Peyer's patch (tissue), 4 donors: ENCODE data around the gene CD300LG. TPM values are rescaled to one million over a fixed set of nuclear protein-coding genes. Genes with fewer than 3 reads are reported as not detected.

Source experiments
- DNase-seq, 3 donors: peaks; one replicate each; pipeline ENCODE4 v3.0.0-alpha.2; 2017 to 2019
- H3K27ac ChIP-seq, 4 donors: fragments of 200-600 bp; sonication (generic); one replicate each; pipeline ENCODE4 v1.5.1; 2016 to 2019
- H3K27me3 ChIP-seq, 2 donors: fragments of 200-600 bp; sonication (generic); one replicate each; pipeline ENCODE4 v1.5.1; 2019
- H3K36me3 ChIP-seq, 3 donors: fragments of 200-600 bp; sonication (generic); one replicate each; pipeline ENCODE4 v1.5.1; 2016 to 2019
- H3K4me1 ChIP-seq, 4 donors: fragments of 200-600 bp; sonication (generic); one replicate each; pipeline ENCODE4 v1.5.1; 2016 to 2019
- H3K4me3 ChIP-seq, 4 donors: fragments of 200-600 bp; sonication (generic); 1 replicate in 3 of 4; 2 replicates in 1 of 4; pipeline ENCODE4 v1.5.1; 2016 to 2019; ENCODE audit warnings: mild to moderate bottlenecking in 1 of 4
- H3K9me3 ChIP-seq, 4 donors: fragments of 200-600 bp; sonication (generic); one replicate each; pipeline ENCODE4 v1.5.1; 2016 to 2019; ENCODE audit warnings: mild to moderate bottlenecking in 1 of 4
- CTCF ChIP-seq, 6 experiments: fragments of 450-650 bp in 4 of 6; fragments of 200-600 bp in 2 of 6; sonication (generic) in 1 of 6; IDR thresholded peaks; one replicate each; pipeline ENCODE4 v1.5.1; 2017 to 2019; ENCODE audit warnings: antibody characterized with exemption in 6 of 6, mild to moderate bottlenecking in 3 of 6, moderate library complexity in 1 of 6
- POLR2A ChIP-seq, 2 donors: fragments of 450-650 bp; IDR thresholded peaks; one replicate each; pipeline ENCODE4 v1.5.1; 2017; ENCODE audit warnings: antibody characterized with exemption in 2 of 2, mild to moderate bottlenecking in 2 of 2, moderate library complexity in 2 of 2
- total RNA-seq, 4 donors: library from RNA; depleted of rRNA; stranded (reverse); fragments of >200 nt; gene quantifications; one replicate each; pipeline ENCODE4 v1.1.0, GENCODE V29; 2016

Gene CD300LG
- total RNA-seq, 4 donors from 2014 or later: 0.54 TPM; not detected in 3

GRCh38 chr17:43871946-43872690, 25.1 kb downstream of the CD300LG start:
- DNase-seq: peak in 1 of 3 donors; percentile 81
- no peaks in the 10 kb centered on the region for H3K9me3 ChIP-seq
- no peaks in the 10 kb centered on the region for H3K36me3 ChIP-seq
- H3K4me3 ChIP-seq: peak overlapping the region in 2 of 4 donors; percentile 36 to 37
- no peaks in the 10 kb centered on the region for H3K27me3 ChIP-seq
- H3K27ac ChIP-seq: peak overlapping the region in 3 of 4 donors; percentile 54 to 83 (median 62)
- no peak for TF ChIP-seq CTCF (IDR thresholded peaks at IDR 0.05)
- peak in 1 of 2 donors; percentile 24 for TF ChIP-seq POLR2A (IDR thresholded peaks at IDR 0.05)
- peaks cover 0 to 15% (median 3%) of the 10 kb centered on the region in 4 donors for H3K4me1 ChIP-seq

GRCh38 chr17:43873091-43873490, 26.1 kb downstream of the CD300LG start:
- H3K27ac ChIP-seq: peak overlapping the region in 3 of 4 donors; percentile 54 to 83 (median 62)
- TF ChIP-seq CTCF (IDR thresholded peaks at IDR 0.05) (peak in 2 of 6 experiments; percentile 27 to 32), POLR2A (IDR thresholded peaks at IDR 0.05) (no peak)

GRCh38 chr17:43873815-43874214, 26.8 kb downstream of the CD300LG start:
- Histone ChIP-seq H3K4me1 (peaks cover 0 to 22% (median 3%) of the 10 kb centered on the region in 4 donors), H3K4me3 (no peak overlapping the region), H3K9me3 (no peaks in the 10 kb centered on the region), H3K36me3 (no peaks in the 10 kb centered on the region), H3K27ac (peak overlapping the region in 3 of 4 donors; percentile 40 to 83 (median 78)), H3K27me3 (no peaks in the 10 kb centered on the region)
- TF ChIP-seq CTCF (IDR thresholded peaks at IDR 0.05) (no peak), POLR2A (IDR thresholded peaks at IDR 0.05) (no peak)
- DNase-seq: no peak

More at GRCh38 chr17:43873091-43873490, 26.1 kb downstream of the CD300LG start:
- Histone ChIP-seq H3K4me1 (peaks cover 0 to 15% (median 3%) of the 10 kb centered on the region in 4 donors), H3K27me3 (no peaks in the 10 kb centered on the region), H3K4me3 (peak overlapping the region in 2 of 4 donors; percentile 36 to 37), H3K9me3 (no peaks in the 10 kb centered on the region), H3K36me3 (no peaks in the 10 kb centered on the region)
- DNase-seq: no peak

- Histone ChIP-seq H3K4me1 (peaks cover 0 to 25% (median 3%) of the 10 kb centered on the region in 4 donors), H3K27me3 (no peaks in the 10 kb centered on the region), H3K4me3 (no peak overlapping the region), H3K9me3 (no peaks in the 10 kb centered on the region), H3K36me3 (no peaks in the 10 kb centered on the region), H3K27ac (peak overlapping the region in 3 of 4 donors; percentile 40 to 83 (median 78))
- peak in 2 of 3 donors; percentile 66 to 84 for DNase-seq
- peak in 1 of 6 experiments; percentile 11 for TF ChIP-seq CTCF (IDR thresholded peaks at IDR 0.05)
- peak; percentile 52 to 64 for TF ChIP-seq POLR2A (IDR thresholded peaks at IDR 0.05)
These were observed 27.3 kb downstream of the CD300LG start for GRCh38 chr17:43874293-43874692.

GRCh38 chr17:43875476-43876147, 28.6 kb downstream of the CD300LG start:
- H3K27ac ChIP-seq: no peak overlapping the region
- H3K9me3 ChIP-seq: no peaks in the 10 kb centered on the region
- H3K4me1 ChIP-seq: peaks cover 0 to 25% (median 3%) of the 10 kb centered on the region in 4 donors
- no peaks in the 10 kb centered on the region for H3K36me3 ChIP-seq
- TF ChIP-seq POLR2A (IDR thresholded peaks at IDR 0.05) (no peak), CTCF (IDR thresholded peaks at IDR 0.05) (no peak)
- no peak overlapping the region for H3K4me3 ChIP-seq
- no peaks in the 10 kb centered on the region for H3K27me3 ChIP-seq
- no peak for DNase-seq
